H1 (cell line): ENCODE results near the gene MTF1. TPM values are rescaled to one million over a fixed set of nuclear protein-coding genes. Genes with fewer than 3 reads are reported as not detected.

Experiments used
- CTCF ChIA-PET: fragments of 300-600 bp; sonication (Branson Sonifier 250); formaldehyde crosslinking; loops from one replicate; lab custom pipeline; 2021; ENCODE audit not compliant: partially characterized antibody; lab: Charles Lee
- POLR2A ChIA-PET: fragments of 300-600 bp; sonication (Branson Sonifier 250); formaldehyde crosslinking; loops from one replicate; lab custom pipeline; 2021; ENCODE audit warnings: inconsistent platforms; ENCODE audit not compliant: partially characterized antibody; lab: Charles Lee
- DNase-seq, 2 experiments: peaks; one replicate each; pipeline versions ENCODE4 v3.0.0 to v3.0.0-alpha.2; 2010 to 2022; ENCODE audit warnings: low spot score in 2 of 2, low read depth in 1 of 2, mixed read lengths in 1 of 2
- FAIRE-seq: peaks from 2 replicates; lab custom pipeline; 2011; peaks lifted over from hg19 to GRCh38; lab: Jason Lieb, UNC
- H2AFZ ChIP-seq: 2 replicates; pipeline ENCODE4 v1.8.1; 2012; ENCODE audit warnings: low read length, inconsistent platforms
- H2AK5ac ChIP-seq: 2 replicates; pipeline ENCODE4 v1.6.1; 2013; ENCODE audit warnings: low read depth, low read length
- H2BK120ac ChIP-seq: replicated peaks from 2 replicates; pipeline ENCODE3; 2013; ENCODE audit warnings: low read depth, low read length, inconsistent platforms
- H2BK12ac ChIP-seq: 2 replicates; pipeline ENCODE4 v1.6.1; 2013; ENCODE audit warnings: low read depth, low read length
- H2BK15ac ChIP-seq: 2 replicates; pipeline ENCODE4 v1.6.1; 2013; ENCODE audit warnings: low read length
- H2BK20ac ChIP-seq: 2 replicates; pipeline ENCODE4 v1.6.1; 2013; ENCODE audit warnings: low read length
- H2BK5ac ChIP-seq: 2 replicates; pipeline ENCODE4 v1.6.1; 2013; ENCODE audit warnings: low read depth, low read length
- H3K14ac ChIP-seq: 2 replicates; pipeline ENCODE4 v1.6.1; 2013; ENCODE audit warnings: inconsistent platforms; ENCODE audit not compliant: insufficient read length
- H3K18ac ChIP-seq: 2 replicates; pipeline ENCODE4 v1.6.1; 2013; ENCODE audit warnings: low read length; ENCODE audit errors: extremely low read depth
- H3K23ac ChIP-seq: 2 replicates; pipeline ENCODE4 v1.6.1; 2013; ENCODE audit warnings: inconsistent platforms; ENCODE audit not compliant: insufficient read length
- H3K23me2 ChIP-seq: 2 replicates; pipeline ENCODE4 v1.6.1; 2013; ENCODE audit warnings: low read depth, low read length
- H3K27ac ChIP-seq: 2 replicates; pipeline ENCODE4 v1.6.1; 2011; ENCODE audit warnings: low read depth, low read length, inconsistent platforms
- H3K27me3 ChIP-seq, 4 experiments: replicated peaks in 1 of 4; 1 replicate in 1 of 4; 2 replicates in 3 of 4; pipeline versions ENCODE4 v1.6.1 to v1.8.1; 2011 to 2013; ENCODE audit warnings: low read length in 3 of 4, mild to moderate bottlenecking in 3 of 4, inconsistent platforms in 2 of 4, mixed read lengths in 2 of 4, moderate library complexity in 1 of 4; ENCODE audit not compliant: control insufficient read depth in 3 of 4, insufficient read depth in 3 of 4; ENCODE audit errors: extremely low read depth in 1 of 4
- H3K36me3 ChIP-seq, 4 experiments: 2 replicates each; pipeline versions ENCODE4 v1.6.1 to v1.8.1; 2011 to 2013; ENCODE audit warnings: mild to moderate bottlenecking in 4 of 4, low read length in 3 of 4, moderate library complexity in 2 of 4, control low read depth in 1 of 4, inconsistent platforms in 1 of 4; ENCODE audit not compliant: insufficient read depth in 4 of 4, control insufficient read depth in 2 of 4
- H3K4ac ChIP-seq: replicated peaks from 2 replicates; pipeline ENCODE3; 2013; ENCODE audit warnings: low read length, low read depth, mixed read lengths, inconsistent platforms; ENCODE audit not compliant: insufficient read length
- H3K4me1 ChIP-seq, 4 experiments: replicated peaks in 1 of 4; 1 replicate in 1 of 4; 2 replicates in 3 of 4; pipeline versions ENCODE4 v1.6.1 to v1.8.1; 2011 to 2013; ENCODE audit warnings: low read length in 3 of 4, inconsistent platforms in 2 of 4, mixed read lengths in 1 of 4; ENCODE audit not compliant: insufficient read depth in 4 of 4, control insufficient read depth in 3 of 4
- H3K4me2 ChIP-seq, 2 experiments: 2 replicates each; pipeline versions ENCODE4 v1.6.1 to v1.8.1; 2011 to 2013; ENCODE audit warnings: low read depth in 2 of 2, low read length in 2 of 2, control low read depth in 1 of 2, inconsistent platforms in 1 of 2, mild to moderate bottlenecking in 1 of 2; ENCODE audit not compliant: insufficient read depth in 1 of 2
- H3K4me3 ChIP-seq, 4 experiments: fragments of 200-600, 300-600 bp in 1 of 4; sonication (generic), shearing (Covaris generic), sonication (Bioruptor Twin) in 1 of 4; 2 replicates each; pipeline versions ENCODE4 v1.5.1 to v1.8.1; 2011 to 2016; ENCODE audit warnings: low read length in 4 of 4, low read depth in 3 of 4, control low read depth in 2 of 4, inconsistent platforms in 2 of 4, mild to moderate bottlenecking in 2 of 4, mixed read lengths in 1 of 4, moderate library complexity in 1 of 4; ENCODE audit not compliant: insufficient read depth in 2 of 4; ENCODE audit errors: extremely low read depth in 1 of 4
- H3K56ac ChIP-seq: replicated peaks from 2 replicates; pipeline ENCODE3; 2013; ENCODE audit warnings: low read depth, mild to moderate bottlenecking, mixed read lengths, low read length, inconsistent platforms; ENCODE audit not compliant: insufficient read length
- H3K79me1 ChIP-seq: 2 replicates; pipeline ENCODE4 v1.6.1; 2013; ENCODE audit warnings: low read depth, low read length, control low read depth
- H3K79me2 ChIP-seq, 2 experiments: 2 replicates each; pipeline versions ENCODE4 v1.6.1 to v1.8.1; 2012 to 2013; ENCODE audit warnings: low read length in 2 of 2, mild to moderate bottlenecking in 2 of 2, inconsistent platforms in 1 of 2; ENCODE audit not compliant: insufficient read depth in 2 of 2, control insufficient read depth in 1 of 2
- H3K9ac ChIP-seq, 4 experiments: replicated peaks in 1 of 4; 1 replicate in 1 of 4; 2 replicates in 3 of 4; pipeline versions ENCODE4 v1.6.1 to v1.8.1; 2011 to 2013; ENCODE audit warnings: low read depth in 3 of 4, low read length in 3 of 4, control low read depth in 2 of 4, mild to moderate bottlenecking in 2 of 4, moderate library complexity in 2 of 4, inconsistent platforms in 1 of 4; ENCODE audit errors: extremely low read depth in 1 of 4
- H3K9me3 ChIP-seq, 2 experiments: 2 replicates each; pipeline versions ENCODE4 v1.6.1 to v1.8.1; 2012 to 2013; ENCODE audit warnings: mild to moderate bottlenecking in 2 of 2, moderate library complexity in 2 of 2, control low read depth in 1 of 2, inconsistent platforms in 1 of 2, low read depth in 1 of 2, low read length in 1 of 2, mixed read lengths in 1 of 2; ENCODE audit not compliant: insufficient read depth in 2 of 2
- H4K20me1 ChIP-seq, 2 experiments: replicated peaks in 1 of 2; 2 replicates each; pipeline versions ENCODE3 to v1.8.1; 2011 to 2013; ENCODE audit warnings: inconsistent platforms in 2 of 2, low read length in 2 of 2, mild to moderate bottlenecking in 1 of 2; ENCODE audit not compliant: insufficient read depth in 2 of 2, control insufficient read depth in 1 of 2
- H4K5ac ChIP-seq: 2 replicates; pipeline ENCODE4 v1.6.1; 2013; ENCODE audit warnings: low read length, low read depth, mixed read lengths, inconsistent platforms; ENCODE audit not compliant: insufficient read length
- H4K8ac ChIP-seq: 2 replicates; pipeline ENCODE4 v1.8.0; 2013; ENCODE audit warnings: mild to moderate bottlenecking, moderate library complexity, low read length, inconsistent platforms; ENCODE audit not compliant: insufficient read depth; ENCODE audit errors: extremely low read depth
- H4K91ac ChIP-seq: replicated peaks from 2 replicates; pipeline ENCODE3; 2013; ENCODE audit warnings: low read length, mixed read lengths, inconsistent platforms; ENCODE audit not compliant: insufficient read length
- BCL11A ChIP-seq, 2 experiments: IDR thresholded peaks; one replicate each; pipeline ENCODE4 v1.6.1; 2011; ENCODE audit warnings: low read depth in 2 of 2, low read length in 2 of 2, mild to moderate bottlenecking in 2 of 2
- BRCA1 ChIP-seq: IDR thresholded peaks from 2 replicates; pipeline ENCODE4 v1.6.1; 2012; ENCODE audit warnings: low read depth, low read length, improper control_type of control experiment
- CHD2 ChIP-seq: IDR thresholded peaks from 2 replicates; pipeline ENCODE4 v1.6.1; 2012; ENCODE audit warnings: low read length, improper control_type of control experiment
- FOSL1 ChIP-seq: IDR thresholded peaks from 2 replicates; pipeline ENCODE4 v1.6.1; 2011; ENCODE audit warnings: mild to moderate bottlenecking, low read depth, low read length, moderate library complexity; ENCODE audit not compliant: insufficient read depth
- POLR2AphosphoS5 ChIP-seq: IDR thresholded peaks from 2 replicates; pipeline ENCODE4 v1.6.1; 2011; ENCODE audit warnings: low read depth, low read length
- RBBP5 ChIP-seq: IDR thresholded peaks from 2 replicates; pipeline ENCODE4 v1.7.1; 2012; ENCODE audit warnings: low read depth, mild to moderate bottlenecking, inconsistent platforms, low read length, moderate library complexity, borderline replicate concordance
- RFX5 ChIP-seq: IDR thresholded peaks from 2 replicates; pipeline ENCODE4 v1.6.1; 2011; ENCODE audit warnings: low read depth, low read length, improper control_type of control experiment, borderline replicate concordance
- SP1 ChIP-seq: IDR thresholded peaks from 2 replicates; pipeline ENCODE4 v1.6.1; 2011; ENCODE audit warnings: low read depth, low read length
- SP4 ChIP-seq: IDR thresholded peaks from 2 replicates; pipeline ENCODE4 v1.6.1; 2012; ENCODE audit warnings: low read length, inconsistent platforms
- SRF ChIP-seq: IDR thresholded peaks from 2 replicates; pipeline ENCODE4 v1.6.1; 2011; ENCODE audit warnings: mild to moderate bottlenecking, low read depth, low read length, moderate library complexity
- ZNF274 ChIP-seq: IDR thresholded peaks from 2 replicates; pipeline ENCODE4 v1.7.0; 2012; ENCODE audit warnings: low read length, borderline replicate concordance; ENCODE audit errors: extremely low read depth
- WGBS, 2 experiments: shearing (Covaris generic) in 1 of 2; methylation state at CpG; one replicate each; pipeline versions ENCODE4 v1.1.6 to v1.1.7; 2013 to 2015; ENCODE audit warnings: low lambda C conversion rate in 2 of 2, mixed read lengths in 2 of 2, inconsistent platforms in 1 of 2, low coverage in 1 of 2, missing lambda C conversion rate in 1 of 2; ENCODE audit not compliant: insufficient replicate concordance in 2 of 2, insufficient coverage in 1 of 2, insufficient read length in 1 of 2; ENCODE audit errors: extremely low coverage in 1 of 2, missing lambda C conversion rate in 1 of 2; 5-methylcytosine and 5-hydroxymethylcytosine counted together
- polyA plus RNA-seq, 7 experiments: library from polyadenylated mRNA; depleted of rRNA in 3 of 7; stranded (reverse) in 5 of 7; unstranded in 2 of 7; fragments of >200 nt in 5 of 7; fragments of 200-250 nt in 2 of 7; gene quantifications; 1 replicate in 5 of 7; 2 replicates in 1 of 7; 4 replicates in 1 of 7; pipeline versions ENCODE4 v1.2.1 to v1.2.3, GENCODE V29; 2011 to 2013; ENCODE audit warnings: missing spikeins in 2 of 7, mixed read lengths in 2 of 7
- total RNA-seq: library from RNA; stranded (reverse); fragmentation: NEBNext Ultra II Directional; extraction: Animal tissue kit (Norgen Biotek cat#: 25700); gene quantifications from 2 replicates; pipeline ENCODE4 v1.2.1, GENCODE V29; 2021
- TF ChIP-seq, protein P1 (sequence below): IDR thresholded peaks from 2 replicates; pipeline ENCODE4 v1.6.1; 2012; ENCODE audit warnings: low read length, inconsistent platforms
- TF ChIP-seq, protein P2 (sequence below): IDR thresholded peaks from 2 replicates; pipeline ENCODE4 v1.6.1; 2012; ENCODE audit warnings: inconsistent platforms

Gene MTF1
- total and polyA plus RNA-seq, 2 of the 8 experiments (the other 6 are each of a cell fraction or from before 2014, with no cell fraction given): 4.0 to 15.5 TPM

GRCh38 chr1:37905727-37906126, 46.3 kb upstream of the MTF1 start:
- no peak overlapping the region for H2BK20ac ChIP-seq
- CTCF ChIA-PET: interaction anchor here (0.6 kb wide), 2 partner anchors 13 to 780 kb away, joined by 3 read pairs; no protein-coding TSS in a partner anchor
- no peak overlapping the region for H3K4me2 ChIP-seq
- no peak overlapping the region for H3K56ac ChIP-seq
- no peak overlapping the region for H2AFZ ChIP-seq
- peaks cover 11 to 14% of the 10 kb centered on the region in 2 experiments; a peak in 3 of 4 replicates for H3K9me3 ChIP-seq
- H3K4me1 ChIP-seq: no peaks in the 10 kb centered on the region
- H3K23ac ChIP-seq: no peak overlapping the region
- H4K5ac ChIP-seq: no peak overlapping the region
- WGBS, 2 experiments: 100% methylated on average over 1 of the region's 1 CpG; no CpG with 5 or more reads in 1 of the 2 experiments
- H3K14ac ChIP-seq: no peak overlapping the region
- H2BK15ac ChIP-seq: no peak overlapping the region
- peaks cover 0 to 3% (median 0%) of the 10 kb centered on the region in 4 experiments; a peak in 2 of 8 replicates for H3K36me3 ChIP-seq
- H4K20me1 ChIP-seq: no peaks in the 10 kb centered on the region
- H3K23me2 ChIP-seq: no peaks in the 10 kb centered on the region
- H4K8ac ChIP-seq: no peak overlapping the region
- H2AK5ac ChIP-seq: no peak overlapping the region
- POLR2A ChIA-PET: interaction anchor here (1.0 to 1.1 kb wide), 2 partner anchors 17 to 25 kb away, joined by 3 to 4 read pairs; no protein-coding TSS in a partner anchor
- no peaks in the 10 kb centered on the region for H3K27me3 ChIP-seq
- no peak overlapping the region for H2BK5ac ChIP-seq
- H3K9ac ChIP-seq: no peak overlapping the region
- no peak overlapping the region for H2BK12ac ChIP-seq
- no peak overlapping the region for H2BK120ac ChIP-seq
- no peaks in the 10 kb centered on the region for H3K79me2 ChIP-seq
- H3K4ac ChIP-seq: no peak overlapping the region
- H3K18ac ChIP-seq: no peak overlapping the region
- no peak overlapping the region for H3K27ac ChIP-seq
- no peak overlapping the region for H3K4me3 ChIP-seq
- no peak overlapping the region for H4K91ac ChIP-seq
- FAIRE-seq: no peak
- no peak for DNase-seq
- no peaks in the 10 kb centered on the region for H3K79me1 ChIP-seq
- TF ChIP-seq SP1 (no peak), ZNF274 (no peak), SRF (no peak), POLR2AphosphoS5 (no peak), SP4 (no peak), FOSL1 (no peak), CHD2 (no peak), RFX5 (no peak), RBBP5 (no peak), BCL11A (IDR thresholded peaks at IDR 0.05; ENCODE audit: low read depth in 2 of 2, low read length in 2 of 2) (no peak), BRCA1 (no peak)
- TF ChIP-seq, protein P1, sequence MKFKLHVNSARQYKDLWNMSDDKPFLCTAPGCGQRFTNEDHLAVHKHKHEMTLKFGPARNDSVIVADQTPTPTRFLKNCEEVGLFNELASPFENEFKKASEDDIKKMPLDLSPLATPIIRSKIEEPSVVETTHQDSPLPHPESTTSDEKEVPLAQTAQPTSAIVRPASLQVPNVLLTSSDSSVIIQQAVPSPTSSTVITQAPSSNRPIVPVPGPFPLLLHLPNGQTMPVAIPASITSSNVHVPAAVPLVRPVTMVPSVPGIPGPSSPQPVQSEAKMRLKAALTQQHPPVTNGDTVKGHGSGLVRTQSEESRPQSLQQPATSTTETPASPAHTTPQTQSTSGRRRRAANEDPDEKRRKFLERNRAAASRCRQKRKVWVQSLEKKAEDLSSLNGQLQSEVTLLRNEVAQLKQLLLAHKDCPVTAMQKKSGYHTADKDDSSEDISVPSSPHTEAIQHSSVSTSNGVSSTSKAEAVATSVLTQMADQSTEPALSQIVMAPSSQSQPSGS: no peak
- TF ChIP-seq, protein P2, sequence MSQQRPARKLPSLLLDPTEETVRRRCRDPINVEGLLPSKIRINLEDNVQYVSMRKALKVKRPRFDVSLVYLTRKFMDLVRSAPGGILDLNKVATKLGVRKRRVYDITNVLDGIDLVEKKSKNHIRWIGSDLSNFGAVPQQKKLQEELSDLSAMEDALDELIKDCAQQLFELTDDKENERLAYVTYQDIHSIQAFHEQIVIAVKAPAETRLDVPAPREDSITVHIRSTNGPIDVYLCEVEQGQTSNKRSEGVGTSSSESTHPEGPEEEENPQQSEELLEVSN: no peak
